DMS114 treated with DMSO at 0.1 percent for 48 hours (cell line): Measurements from ENCODE around the gene CAMKK2.
"Not testable (repeated sequence)": the region's sequence is repeated elsewhere in the genome, so short reads cannot be mapped to it uniquely, and the experiment has no call there.

Experiments used
- DNase-seq: peaks from one replicate; lab custom pipeline; 2025; ENCODE audit not compliant: unreplicated experiment; lab: John Stamatoyannopoulos, UW

The CAMKK2 gene

DNA sequence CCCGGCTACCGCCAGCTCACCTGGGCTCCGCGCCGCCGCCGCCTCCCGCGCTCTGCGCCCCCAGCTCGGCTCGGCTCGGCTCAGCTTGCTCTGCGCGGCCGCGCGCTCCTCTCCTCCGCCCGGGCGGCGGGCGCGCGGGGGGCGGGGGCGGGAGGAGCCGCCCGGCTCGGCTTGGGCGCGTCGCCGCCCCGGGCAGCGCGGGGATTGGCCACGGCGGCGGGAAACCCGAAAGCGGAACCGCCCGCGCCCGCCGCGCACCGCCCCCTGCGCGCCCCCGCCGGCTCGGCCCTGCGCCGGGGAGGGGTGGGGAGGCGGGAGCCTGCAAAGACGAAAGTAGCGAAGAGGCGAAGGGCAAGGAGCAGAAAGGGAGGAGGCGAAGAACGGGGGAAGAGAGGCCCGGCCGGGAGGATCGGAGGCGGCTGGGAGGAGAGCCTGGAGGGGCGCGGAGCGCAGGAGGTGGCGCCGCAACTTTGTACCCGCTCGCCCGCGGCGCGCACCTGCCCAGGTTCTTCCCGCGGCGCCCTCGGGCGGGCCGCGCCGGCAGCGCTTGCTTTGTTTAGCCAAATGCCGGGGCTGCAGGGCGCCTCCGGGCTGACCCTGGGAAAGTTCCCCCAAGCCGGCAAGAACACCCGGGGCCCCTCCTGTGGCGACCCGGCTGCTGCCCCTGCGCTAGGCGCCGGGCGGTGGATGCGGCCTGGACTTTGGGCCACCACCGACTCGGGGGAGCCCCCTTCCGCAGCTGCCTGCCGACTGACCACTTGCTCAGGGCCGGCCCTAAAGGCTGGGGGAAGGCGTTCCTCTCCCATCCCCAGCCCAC, at the start of gene CAMKK2:
Gene CAMKK2 (minus strand): TSS at position 92 of the 817 bp plus-strand sequence. CDS start 22,183 bp downstream, outside the sequence.
- peak; percentile 73 for DNase-seq

DNA sequence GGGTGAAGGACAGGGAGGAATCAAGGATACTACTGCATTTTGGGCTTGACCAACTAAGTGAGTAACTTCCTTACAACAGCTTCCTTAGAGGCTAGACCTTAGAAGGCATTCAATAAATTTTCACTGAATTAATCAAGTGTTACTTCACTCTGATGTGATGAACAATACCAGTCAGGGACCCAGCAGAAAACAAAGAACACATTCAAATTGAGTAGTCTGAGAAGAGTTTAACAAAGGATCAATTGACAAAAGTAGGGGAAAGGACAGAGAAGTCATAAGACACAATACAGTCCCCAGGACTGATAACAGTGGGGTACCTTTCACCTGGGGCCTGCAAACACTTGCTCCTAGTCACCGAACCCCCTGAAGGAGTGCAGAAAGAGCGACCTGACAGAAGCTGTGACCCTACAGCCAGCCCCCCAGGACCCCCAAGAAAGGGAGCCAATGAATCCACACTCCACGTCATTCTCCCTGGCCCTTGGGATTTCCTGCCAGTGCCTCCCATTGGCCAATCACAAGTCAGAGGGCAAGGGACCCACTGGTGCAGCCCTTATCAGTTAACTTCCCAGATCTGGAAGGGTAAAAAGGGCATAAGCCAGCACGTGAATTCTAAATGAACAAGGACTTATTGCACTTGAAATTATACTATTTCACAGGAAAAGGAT, 48.8 kb upstream of the CAMKK2 start:
- no peak for DNase-seq

DNA sequence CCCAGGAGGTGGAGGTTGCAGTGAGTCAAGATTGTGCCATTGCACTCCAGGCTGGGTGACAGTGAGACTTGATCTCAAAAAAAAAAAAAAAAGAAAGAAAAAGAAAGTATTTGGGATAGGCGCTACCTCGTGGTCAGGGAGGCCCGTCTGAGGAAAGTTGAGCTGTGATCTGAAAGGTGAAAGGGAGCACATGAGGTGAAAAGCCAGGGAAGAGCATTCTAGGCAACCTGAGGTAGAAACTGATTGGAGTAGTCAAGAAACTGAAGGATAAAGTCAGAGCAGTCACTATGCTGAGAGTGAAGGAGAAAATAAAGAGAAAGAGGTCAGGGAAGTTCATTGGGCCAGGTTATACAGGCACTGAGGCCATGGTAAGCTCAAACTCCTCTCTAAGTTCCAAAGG, 48.0 kb upstream of the CAMKK2 start:
- DNase-seq = no peak

DNA sequence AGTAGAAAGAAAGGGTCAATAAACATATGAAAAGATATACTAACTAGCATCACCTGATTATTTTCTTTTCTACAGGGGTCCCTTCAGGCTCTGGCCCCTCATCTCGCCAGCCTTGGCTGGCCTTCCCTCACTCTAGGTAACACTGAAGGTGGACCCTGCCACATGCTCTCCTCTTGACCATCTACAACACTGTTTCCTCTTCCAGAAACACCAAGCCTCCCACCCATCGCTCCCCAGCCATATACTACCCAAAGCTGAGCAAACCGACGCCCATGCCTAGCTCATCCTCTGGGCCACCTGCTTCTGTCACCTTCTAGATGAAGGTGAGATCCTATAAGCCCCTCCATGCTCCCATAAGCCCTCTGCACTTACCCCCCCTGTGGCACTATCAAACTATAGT, 40.9 kb upstream of the CAMKK2 start:
- DNase-seq = no peak

DNA sequence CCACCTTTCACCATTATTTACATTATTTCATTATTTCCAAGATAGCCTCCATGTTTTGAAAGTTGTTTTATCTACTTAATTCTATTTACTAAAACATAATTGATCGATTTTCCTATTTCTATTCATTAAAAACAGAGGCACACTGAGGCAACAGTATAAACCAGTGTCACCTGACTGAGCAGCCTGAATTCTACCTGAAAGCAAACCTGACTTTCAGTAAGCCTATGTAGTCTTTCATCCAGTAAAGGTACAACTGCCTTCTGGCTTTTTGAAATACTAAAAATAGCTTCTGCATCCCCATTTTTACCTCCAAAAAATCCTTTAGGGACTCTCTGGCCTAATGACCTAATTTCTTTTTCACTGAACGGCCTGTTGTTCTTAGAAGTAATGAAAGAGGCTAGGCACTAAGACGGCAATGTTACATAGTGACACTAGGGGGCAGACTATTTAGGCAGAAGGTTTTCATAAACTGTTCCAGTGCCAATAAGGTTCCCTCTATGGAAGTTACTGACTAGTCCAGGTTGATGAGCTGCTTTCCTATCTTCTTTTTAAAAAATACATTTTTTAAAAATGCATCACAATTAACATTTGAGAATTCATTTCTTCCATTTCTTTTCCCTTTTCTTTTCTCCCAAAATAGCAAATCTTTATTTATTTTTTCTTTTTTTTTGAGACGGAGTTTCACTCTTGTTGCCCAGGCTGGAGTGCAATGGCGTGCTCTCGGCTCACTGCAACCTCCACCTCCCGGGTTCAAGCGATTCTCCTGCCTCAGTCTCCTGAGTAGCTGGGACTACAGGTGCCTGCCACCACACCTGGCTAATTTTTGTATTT, 38.2 kb upstream of the CAMKK2 start:
- peak; percentile 81 for DNase-seq

DNA sequence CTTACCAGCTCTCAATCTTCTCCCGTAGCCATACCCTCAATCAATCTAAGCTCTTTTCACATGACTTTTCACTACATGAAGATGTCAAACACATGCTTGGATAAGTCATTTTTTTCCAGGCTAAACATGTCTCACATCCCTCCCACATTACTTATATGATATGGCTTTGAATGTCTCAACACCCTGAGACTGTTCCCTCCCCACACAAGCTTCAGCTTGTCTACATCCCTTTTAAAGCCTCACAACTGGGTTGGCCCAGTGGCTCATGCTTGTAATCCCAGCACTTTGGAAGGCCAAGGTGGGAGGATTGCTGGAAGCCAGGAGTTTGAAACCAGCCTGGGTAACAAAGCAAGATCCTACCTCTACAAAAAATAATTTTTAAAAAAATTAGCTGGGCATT, 37.2 kb upstream of the CAMKK2 start:
- no peak for DNase-seq

DNA sequence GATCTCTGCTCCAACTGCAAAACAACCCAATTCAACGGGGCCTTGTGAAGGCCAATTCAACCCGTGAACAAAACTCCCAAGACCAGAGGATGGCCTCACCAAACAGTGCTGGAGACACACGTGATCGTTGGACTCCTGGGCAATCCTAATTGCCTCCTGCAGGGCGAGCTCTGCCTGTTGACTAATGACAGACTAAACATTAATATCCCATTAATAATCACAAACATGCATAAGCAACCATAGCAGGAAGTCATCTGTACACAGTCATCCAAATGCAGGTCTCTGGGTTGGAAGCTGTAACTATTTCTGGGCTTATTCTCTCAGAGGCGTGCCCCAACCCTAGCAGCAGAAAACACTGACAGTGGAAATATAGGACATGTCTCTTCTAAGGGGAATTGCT, 34.7 kb upstream of the CAMKK2 start:
- no peak for DNase-seq

DNA sequence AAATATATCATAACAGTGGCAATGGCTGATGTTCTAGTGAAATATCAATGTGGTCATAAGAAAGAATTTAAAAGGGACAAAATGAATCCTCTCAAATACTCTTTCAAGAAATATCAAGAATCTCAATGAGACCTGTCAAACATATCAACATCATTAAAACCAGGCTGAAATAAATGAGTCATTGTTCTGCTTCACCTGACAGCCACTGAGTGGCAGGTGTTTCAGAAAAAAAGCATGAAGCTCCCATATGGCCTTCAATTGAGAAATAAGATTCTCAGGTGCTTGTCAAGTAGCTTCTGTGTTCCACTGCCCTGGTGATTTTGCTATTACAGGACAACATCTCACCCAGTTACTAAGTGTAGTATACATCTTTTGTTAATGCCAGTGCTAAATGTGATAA, 34.2 kb upstream of the CAMKK2 start:
- DNase-seq = no peak

DNA sequence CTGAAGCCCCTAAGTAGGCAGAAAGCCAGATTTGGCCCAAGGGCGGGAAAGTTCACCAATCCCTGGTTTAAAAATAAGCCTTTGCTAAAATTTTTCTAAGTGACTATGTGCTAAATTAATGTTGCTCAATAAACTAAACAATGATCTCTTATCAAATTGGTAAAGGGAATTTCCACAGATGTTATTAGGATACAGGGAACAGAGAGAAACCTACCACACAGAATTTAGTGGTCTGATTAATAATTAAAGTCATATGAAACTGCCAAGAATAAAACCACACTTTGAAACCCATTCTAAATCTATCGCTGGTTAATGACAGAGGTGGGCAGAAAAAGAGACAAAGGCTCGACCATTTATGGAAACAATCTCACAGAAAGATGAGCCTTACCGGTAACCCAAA, 33.7 kb upstream of the CAMKK2 start:
- DNase-seq = no peak

DNA sequence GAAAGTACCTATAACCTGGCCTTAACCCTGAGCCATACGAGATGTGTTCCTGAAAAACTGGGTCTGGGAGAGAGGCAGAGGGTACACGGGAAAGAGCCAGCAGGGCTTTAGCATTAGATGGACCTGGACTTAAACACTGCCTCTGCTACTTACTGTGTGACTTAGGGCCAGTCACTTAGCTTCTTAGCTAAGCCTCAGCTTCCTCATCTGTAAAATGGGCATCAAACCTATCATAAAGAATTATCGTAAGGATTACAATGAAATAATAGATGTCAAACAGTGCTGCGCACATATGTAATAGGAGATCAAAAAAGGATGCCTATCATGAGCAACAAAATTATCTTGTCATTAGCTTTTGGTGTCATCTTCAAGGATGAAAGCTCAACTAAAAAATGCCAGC, 32.1 kb upstream of the CAMKK2 start:
- no peak for DNase-seq

DNA sequence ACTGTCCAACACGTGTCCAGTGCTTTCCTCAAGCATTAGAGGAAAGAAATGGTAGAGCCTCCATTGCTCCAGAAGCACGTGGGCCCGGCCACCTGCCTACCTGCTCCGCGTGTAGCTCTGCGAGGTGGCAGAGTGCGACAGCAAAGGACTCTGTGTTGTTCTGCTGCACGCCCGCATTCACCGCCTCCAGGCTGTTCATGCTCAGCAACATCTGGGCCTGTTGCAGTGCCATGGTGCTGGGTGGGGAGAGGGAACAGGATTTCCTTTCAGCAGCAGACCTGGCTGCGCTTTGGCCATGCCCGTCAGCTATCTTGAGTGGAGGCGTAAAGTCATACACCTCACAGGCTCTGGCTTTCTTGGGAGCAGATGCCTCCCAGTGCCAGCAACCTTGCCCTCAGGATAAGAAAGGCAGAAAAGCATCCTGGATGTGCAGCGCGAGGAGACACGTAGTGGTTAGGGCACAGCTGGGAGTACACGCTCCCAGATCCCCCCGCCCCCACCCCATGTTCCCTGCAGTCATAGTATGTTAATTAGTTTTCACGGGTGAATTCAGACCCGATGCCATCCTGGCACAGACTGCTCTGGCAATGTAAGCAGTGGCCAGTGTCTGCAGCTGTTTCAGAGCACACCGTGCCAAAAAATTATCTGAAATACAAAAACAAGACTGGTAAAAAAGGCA, 30.6 kb upstream of the CAMKK2 start:
- DNase-seq = no peak

DNA sequence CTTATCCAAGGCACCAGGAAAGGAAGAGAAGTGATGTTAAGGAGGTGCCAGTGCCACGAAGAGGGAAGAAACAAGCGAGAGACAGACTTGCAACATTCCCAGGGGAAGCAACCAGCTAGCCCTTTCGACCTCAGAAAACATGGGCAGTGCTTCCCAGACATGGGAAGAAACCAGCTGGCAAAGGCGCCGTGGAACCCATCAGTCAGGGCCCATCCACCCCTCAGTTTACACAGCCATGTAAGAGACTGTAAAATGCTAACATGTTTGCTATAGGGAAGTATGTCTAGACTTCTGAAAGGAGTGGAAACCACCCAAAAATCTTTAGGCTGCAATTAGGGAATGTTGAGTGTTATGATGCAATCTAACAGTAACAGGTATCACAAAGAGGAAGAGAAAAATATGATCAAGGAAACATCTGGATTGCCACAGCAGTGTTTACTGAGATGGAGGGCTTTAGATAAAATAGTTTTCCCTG, 29.4 kb upstream of the CAMKK2 start:
- no peak for DNase-seq

DNA sequence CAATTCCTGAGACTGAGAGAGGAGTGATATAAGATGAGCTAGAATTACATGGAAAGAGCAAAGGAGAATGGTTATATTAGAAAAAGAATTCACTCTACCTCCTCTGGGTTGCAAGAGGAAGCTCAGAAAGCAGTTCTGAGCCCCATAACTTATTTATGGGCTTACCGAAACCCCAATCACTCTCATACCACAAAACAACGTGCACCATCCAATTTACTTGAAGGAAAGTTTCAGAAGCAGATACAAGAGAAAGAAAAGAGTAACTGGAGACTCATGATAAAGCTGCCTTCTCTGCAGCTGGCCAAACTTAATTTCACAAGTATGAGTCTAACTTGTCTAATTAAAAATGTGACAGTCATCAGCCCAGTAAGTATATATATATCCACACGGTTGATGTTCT, 27.4 kb upstream of the CAMKK2 start:
- DNase-seq = no peak

DNA sequence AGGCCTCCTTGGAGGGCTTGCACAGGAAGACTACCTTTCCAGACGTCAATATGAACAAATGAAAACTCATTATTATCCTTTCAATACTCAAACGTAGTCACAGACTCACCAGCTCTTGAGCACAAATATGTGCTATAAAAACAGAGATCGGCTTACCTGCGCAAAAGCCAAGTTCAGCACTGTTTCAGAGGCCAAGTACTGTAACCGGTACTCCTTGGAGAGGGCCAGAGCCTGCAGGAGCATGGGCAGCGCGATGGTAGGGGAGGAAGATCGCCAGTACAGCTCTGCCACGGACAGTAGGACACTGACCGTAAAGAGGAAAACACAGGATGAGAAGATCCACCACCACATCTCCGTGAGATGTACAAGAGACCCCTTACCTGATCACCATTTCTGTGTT, 21.6 kb upstream of the CAMKK2 start:
- no peak for DNase-seq

DNA sequence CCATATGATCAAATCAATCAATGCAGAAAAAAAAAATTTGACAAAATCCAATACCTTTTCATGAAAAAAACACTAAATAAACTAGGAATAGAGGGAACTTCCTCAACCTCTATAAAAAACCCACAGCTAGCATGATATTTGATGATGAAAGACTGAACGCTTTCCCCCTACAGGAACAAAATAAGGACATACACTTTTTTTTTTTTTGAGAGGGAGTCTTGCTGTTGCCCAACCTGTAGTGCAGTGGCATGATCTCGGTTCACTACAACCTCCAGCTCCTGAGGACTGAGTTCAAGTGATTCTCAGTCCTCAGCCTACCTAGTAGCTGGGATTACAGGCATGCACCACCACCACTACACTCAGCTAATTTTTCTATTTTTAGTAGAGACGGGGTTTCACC, 17.9 kb upstream of the CAMKK2 start:
- no peak for DNase-seq

DNA sequence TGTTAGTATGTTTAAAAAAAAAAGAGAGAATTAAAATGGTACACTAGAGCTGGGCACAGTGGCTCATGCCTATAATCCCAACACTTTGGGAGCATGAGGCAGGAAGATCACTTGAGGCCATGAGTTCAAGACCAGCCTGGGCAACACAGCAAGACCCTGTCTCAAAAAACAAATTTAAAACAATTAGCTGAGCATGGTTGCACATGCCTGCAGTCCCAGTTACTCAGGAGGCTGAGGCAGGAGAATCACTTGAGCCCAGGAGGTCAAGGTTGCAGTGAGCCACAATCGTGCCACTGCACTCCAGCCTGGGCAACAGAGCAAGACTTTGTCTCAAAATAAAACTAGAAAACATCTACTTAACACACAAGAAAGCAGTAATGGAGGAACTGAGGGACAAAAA, 13.7 kb upstream of the CAMKK2 start:
- not testable (repeated sequence) for DNase-seq

DNA sequence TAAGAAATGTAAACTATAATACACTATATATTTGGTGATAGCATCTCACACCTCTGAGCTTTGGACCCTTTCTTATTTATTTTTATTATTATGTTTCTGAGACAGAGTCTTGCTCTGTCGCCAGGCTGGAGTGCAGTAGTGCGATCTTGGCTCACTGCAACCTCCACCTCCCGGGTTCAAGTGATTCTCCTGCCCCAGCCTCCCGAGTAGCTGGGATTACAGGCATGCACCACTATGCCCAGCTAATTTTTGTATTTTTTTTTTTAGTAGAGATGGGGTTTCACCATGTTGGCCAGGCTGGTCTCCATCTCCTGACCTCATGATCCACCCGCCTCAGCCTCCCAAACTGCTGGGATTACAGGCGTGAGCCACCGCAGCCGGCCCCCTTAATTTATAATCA, 10.9 kb upstream of the CAMKK2 start:
- not testable (repeated sequence) for DNase-seq

DNA sequence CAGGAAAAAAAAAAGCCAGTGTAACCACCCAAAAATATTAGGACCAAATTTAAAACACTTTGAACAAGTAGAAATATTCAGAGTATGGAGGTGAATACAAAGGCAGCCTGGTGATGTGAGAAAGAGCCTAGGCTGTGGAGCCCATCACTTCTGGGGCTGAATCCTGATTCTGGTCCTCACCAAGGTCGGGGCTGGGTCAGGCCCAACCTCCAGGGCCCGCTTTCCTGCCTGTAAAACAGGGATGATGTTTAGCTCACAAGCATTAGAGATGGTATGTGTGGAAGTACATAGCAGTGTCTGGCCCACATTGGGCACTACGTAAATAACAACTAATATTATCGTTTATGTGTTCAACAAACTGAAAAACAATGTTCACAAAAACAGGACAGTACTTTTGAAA, 7.8 kb upstream of the CAMKK2 start:
- no peak for DNase-seq

DNA sequence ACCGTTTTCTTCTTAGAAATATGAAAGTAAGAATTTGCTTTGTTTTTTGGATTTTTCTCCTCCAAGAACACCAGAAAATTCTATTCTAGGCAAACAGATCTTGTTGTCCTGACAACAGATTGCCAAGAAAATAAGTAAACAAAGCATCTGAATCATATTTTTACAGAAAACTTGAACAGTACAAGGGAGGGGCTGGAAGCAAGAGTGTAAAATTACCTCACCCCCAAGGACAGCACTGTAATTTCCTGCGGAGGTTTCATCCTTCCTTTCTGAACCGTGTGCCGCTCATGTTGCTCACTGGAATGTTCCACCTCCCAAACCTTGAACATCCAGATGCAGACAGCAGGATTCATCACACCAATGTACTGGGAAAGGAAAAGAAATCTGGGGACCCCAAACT, 5.4 kb upstream of the CAMKK2 start:
- no peak for DNase-seq

DNA sequence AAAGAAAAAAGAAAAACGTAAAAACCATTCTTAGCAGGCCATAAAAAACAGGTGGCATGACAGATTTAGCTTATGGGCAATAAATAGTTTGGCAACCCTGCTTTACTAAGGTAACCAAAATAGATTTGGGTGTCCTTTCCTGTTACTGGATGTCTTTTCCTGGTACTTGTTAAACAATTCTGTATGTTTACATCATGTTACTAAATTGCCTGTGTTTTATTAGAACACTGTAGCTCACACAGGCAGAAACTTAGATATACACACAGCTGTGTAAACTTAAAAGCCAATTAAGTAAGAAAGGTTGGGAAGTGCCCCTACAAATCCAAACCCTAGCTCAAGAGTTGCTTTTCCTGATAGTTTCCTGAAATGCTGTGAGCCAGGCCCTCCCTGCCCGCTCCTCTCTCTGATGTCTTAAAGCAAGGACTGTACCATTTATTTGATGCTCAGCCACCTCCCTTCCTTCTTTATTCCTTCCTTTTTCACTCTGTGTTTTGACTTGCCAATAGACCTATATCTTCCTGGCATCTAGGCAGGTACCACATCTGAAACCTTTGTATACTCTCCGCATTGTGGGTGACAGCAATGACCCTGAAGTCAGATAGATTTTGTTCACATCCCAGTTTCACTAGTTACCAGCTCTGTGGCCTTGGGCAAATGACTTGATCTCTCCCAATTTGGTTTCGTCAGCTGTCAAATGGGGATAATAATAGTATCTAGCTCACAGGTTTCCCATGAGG, 3.7 kb upstream of the CAMKK2 start:
- DNase-seq = no peak
